OCI-LY7 (cell line): ENCODE data around the gene ANKRD9. TPM values are rescaled to one million over a fixed set of nuclear protein-coding genes. Genes with fewer than 3 reads are reported as not detected.
"Not testable (repeated sequence)": the region's sequence is repeated elsewhere in the genome, so short reads cannot be mapped to it uniquely, and the experiment has no call there.

Experiments used
- BruUV-seq: library from RNA; stranded (reverse); fragments of 400-500 nt; replicated peaks from 2 replicates; lab custom pipeline; 2021; lab: Mats Ljungman, UMichigan
- CTCF ChIA-PET: fragments of 300-600 bp; sonication (Branson Sonifier 250); formaldehyde crosslinking; loops from one replicate; lab custom pipeline; 2022; ENCODE audit warnings: antibody characterized with exemption; ENCODE audit not compliant: unreplicated experiment; lab: Charles Lee
- POLR2A ChIA-PET: fragments of 300-600 bp; sonication (Branson Sonifier 250); formaldehyde crosslinking; loops from one replicate; lab custom pipeline; 2022; ENCODE audit warnings: antibody characterized with exemption; lab: Charles Lee
- DNase-seq: peaks from one replicate; pipeline ENCODE4 v3.0.0-alpha.2; 2015; ENCODE audit warnings: low spot score
- H2AFZ ChIP-seq: fragments of 200-600 bp; sonication (generic), shearing (Covaris generic); 2 replicates; pipeline ENCODE4 v1.6.1; 2014; ENCODE audit warnings: mild to moderate bottlenecking, antibody characterized with exemption, low read length, moderate library complexity
- H3K27ac ChIP-seq: fragments of 200-600 bp; sonication (generic); 2 replicates; pipeline ENCODE4 v1.5.1; 2014; ENCODE audit warnings: mixed run types, low read depth, mild to moderate bottlenecking, moderate library complexity, low read length, inconsistent platforms; ENCODE audit not compliant: poor library complexity, severe bottlenecking
- H3K36me3 ChIP-seq: fragments of 200-600 bp; sonication (generic); 2 replicates; pipeline ENCODE4 v1.6.1; 2014; ENCODE audit warnings: mild to moderate bottlenecking, antibody characterized with exemption, low read length, moderate library complexity, mixed read lengths; ENCODE audit not compliant: insufficient read depth
- H3K4me1 ChIP-seq: fragments of 200-600 bp; sonication (generic); 2 replicates; pipeline ENCODE4 v1.5.1; 2014; ENCODE audit warnings: mild to moderate bottlenecking, low read length; ENCODE audit not compliant: insufficient read depth, poor library complexity, severe bottlenecking
- H3K4me2 ChIP-seq: fragments of 200-600 bp; sonication (generic); 2 replicates; pipeline ENCODE4 v1.6.1; 2014; ENCODE audit warnings: mild to moderate bottlenecking, low read length
- H3K4me3 ChIP-seq: fragments of 200-600 bp; sonication (generic); 2 replicates; pipeline ENCODE4 v1.5.1; 2014; ENCODE audit warnings: mild to moderate bottlenecking, low read depth, low read length; ENCODE audit not compliant: poor library complexity, severe bottlenecking
- H3K79me2 ChIP-seq: fragments of 200-600 bp; sonication (generic); 2 replicates; pipeline ENCODE4 v1.6.1; 2016; ENCODE audit warnings: low read depth, mild to moderate bottlenecking, low read length, moderate library complexity, mixed read lengths; ENCODE audit not compliant: insufficient read depth
- H3K9me2 ChIP-seq: fragments of 200-600 bp; sonication (generic); 2 replicates; pipeline ENCODE4 v1.6.1; 2016; ENCODE audit warnings: mild to moderate bottlenecking, low read length, mixed read lengths; ENCODE audit not compliant: insufficient read depth
- H3K9me3 ChIP-seq: fragments of 200-600 bp; sonication (generic); 2 replicates; pipeline ENCODE4 v1.6.1; 2014; ENCODE audit warnings: mild to moderate bottlenecking, mixed run types, low read length, mixed read lengths
- H4K20me1 ChIP-seq: fragments of 200-600 bp; sonication (generic); 2 replicates; pipeline ENCODE4 v1.6.1; 2014; ENCODE audit warnings: mild to moderate bottlenecking, antibody characterized with exemption, low read length, moderate library complexity, mixed read lengths; ENCODE audit not compliant: insufficient read depth
- EZH2phosphoT487 ChIP-seq: fragments of 200-600 bp; sonication (generic); IDR thresholded peaks from 2 replicates; pipeline ENCODE4 v1.6.1; 2018; ENCODE audit warnings: low read depth, borderline replicate concordance, mild to moderate bottlenecking, mixed run types, antibody characterized with exemption, low read length, moderate library complexity, mixed read lengths
- intact Hi-C: fragments of 100-400 bp; cut with micrococcal nuclease; formaldehyde crosslinking; loops from one replicate; pipeline ENCODE4 v1.10.0; 2022; ENCODE audit not compliant: unreplicated experiment
- total RNA-seq, 2 experiments: library from RNA; depleted of rRNA in 1 of 2; stranded (reverse); fragments of >200 nt in 1 of 2; shearing (Covaris generic) in 1 of 2; gene quantifications; 2 replicates each; pipeline ENCODE4 v1.2.3, GENCODE V29; 2014 to 2022
- TF ChIP-seq, protein P1 (sequence below): fragments of 200-600 bp; sonication (generic); conservative IDR thresholded peaks from 2 replicates; pipeline ENCODE4 v1.5.1; 2014; ENCODE audit warnings: mild to moderate bottlenecking, antibody characterized with exemption, low read length, moderate library complexity, mixed read lengths

The ANKRD9 gene
- total RNA-seq, 2 experiments from 2014 or later: 1.2 to 1.9 TPM

DNA sequence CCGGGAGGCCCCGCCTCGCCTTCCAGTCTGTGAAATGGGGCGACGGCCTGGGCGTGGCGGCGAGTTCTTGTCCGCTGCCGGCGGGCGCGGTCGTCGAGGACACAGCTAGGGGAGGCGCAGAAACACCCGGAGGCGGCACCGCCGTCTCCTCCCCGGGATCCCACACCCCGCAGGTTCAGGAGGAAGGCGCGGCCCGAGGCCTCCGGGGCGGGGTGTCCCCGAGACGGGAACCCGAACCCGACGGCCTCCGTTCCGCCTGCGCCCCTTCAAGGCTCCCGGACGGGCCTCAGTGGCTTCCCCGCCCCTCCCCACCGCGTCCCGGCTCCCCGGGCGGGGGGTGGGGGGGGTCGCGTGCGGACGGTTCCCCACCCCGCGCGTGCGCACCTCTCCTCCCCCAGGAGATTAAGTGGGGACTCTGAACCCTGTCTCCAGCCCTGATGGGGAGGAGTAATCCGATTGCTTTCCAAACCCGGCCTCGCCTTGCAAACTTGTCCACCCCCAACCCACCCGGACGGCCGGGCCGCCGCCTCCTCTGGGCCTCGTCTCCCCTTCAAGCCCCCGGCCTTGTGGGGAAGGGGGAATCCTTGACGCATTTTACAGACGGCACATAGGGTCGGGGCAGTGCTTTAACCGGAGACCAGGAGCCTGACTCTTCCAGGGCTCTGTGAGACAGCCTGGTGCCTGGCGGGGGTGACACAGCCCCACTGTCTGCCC, 35.3 kb upstream of the ANKRD9 start:
- ChIA-PET CTCF (no interaction called here), POLR2A (interaction anchor here (0.6 kb wide), 1 partner anchor 15 kb away, joined by 4 read pairs; no protein-coding TSS in a partner anchor)
- Histone ChIP-seq H3K4me2 (peak overlapping the region; percentile 20; the same call in 1 of the 2 replicates), H2AFZ (no peak overlapping the region), H3K4me3 (no peak overlapping the region), H3K27ac (no peak overlapping the region), H3K36me3 (no peaks in the 10 kb centered on the region), H3K4me1 (no peaks in the 10 kb centered on the region), H3K9me3 (no peaks in the 10 kb centered on the region), H3K9me2 (no peaks in the 10 kb centered on the region), H4K20me1 (no peaks in the 10 kb centered on the region), H3K79me2 (no peaks in the 10 kb centered on the region)
- BruUV-seq: no TSS peak
- TF ChIP-seq, protein P1, sequence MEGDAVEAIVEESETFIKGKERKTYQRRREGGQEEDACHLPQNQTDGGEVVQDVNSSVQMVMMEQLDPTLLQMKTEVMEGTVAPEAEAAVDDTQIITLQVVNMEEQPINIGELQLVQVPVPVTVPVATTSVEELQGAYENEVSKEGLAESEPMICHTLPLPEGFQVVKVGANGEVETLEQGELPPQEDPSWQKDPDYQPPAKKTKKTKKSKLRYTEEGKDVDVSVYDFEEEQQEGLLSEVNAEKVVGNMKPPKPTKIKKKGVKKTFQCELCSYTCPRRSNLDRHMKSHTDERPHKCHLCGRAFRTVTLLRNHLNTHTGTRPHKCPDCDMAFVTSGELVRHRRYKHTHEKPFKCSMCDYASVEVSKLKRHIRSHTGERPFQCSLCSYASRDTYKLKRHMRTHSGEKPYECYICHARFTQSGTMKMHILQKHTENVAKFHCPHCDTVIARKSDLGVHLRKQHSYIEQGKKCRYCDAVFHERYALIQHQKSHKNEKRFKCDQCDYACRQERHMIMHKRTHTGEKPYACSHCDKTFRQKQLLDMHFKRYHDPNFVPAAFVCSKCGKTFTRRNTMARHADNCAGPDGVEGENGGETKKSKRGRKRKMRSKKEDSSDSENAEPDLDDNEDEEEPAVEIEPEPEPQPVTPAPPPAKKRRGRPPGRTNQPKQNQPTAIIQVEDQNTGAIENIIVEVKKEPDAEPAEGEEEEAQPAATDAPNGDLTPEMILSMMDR: no peak
- peak; percentile 44; the same call in 1 of the 2 replicates for TF ChIP-seq EZH2phosphoT487
- intact Hi-C loops: no loop called here
- no peak for DNase-seq

DNA sequence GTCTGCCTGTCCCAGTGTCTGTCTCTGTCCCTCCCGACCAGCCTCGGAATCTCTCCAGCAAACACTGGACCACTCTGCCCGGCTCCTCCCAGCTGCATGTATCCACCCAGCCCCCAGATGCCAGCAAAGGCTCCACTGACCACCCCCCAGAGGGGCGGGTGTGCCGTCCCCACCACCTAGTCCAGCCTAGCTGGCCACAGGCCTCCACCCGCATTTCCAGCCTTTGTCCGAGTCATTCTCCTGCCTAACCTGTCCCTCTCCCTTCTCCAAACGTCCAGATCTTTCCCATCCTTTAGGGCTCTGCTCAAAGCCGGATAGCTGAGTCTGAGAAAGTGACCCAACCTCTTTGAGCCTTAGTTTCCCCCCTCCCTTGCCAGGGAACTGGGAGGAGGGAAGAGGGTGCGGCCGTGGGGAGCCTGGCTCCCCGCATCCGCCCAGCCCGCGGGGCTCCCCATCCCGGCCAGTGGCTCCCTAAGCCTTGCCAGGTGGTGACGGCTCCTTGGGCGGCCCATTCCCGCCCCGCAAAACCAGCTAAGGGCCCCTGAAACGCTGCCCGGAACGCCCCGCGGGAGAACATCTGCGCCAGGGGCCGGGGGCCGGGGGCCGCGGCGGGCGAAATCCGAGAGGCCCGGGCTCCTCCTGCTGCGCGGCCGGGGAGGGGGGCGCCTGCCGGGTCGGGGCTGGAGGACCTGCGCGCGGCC, 34.6 kb upstream of the ANKRD9 start:
- Histone ChIP-seq H3K79me2 (no peaks in the 10 kb centered on the region), H3K4me1 (no peaks in the 10 kb centered on the region), H3K9me3 (no peaks in the 10 kb centered on the region), H2AFZ (no peak overlapping the region), H3K9me2 (no peaks in the 10 kb centered on the region), H3K4me2 (peak overlapping the region; percentile 20; the same call in 1 of the 2 replicates), H4K20me1 (no peaks in the 10 kb centered on the region), H3K27ac (no peak overlapping the region), H3K4me3 (no peak overlapping the region), H3K36me3 (no peaks in the 10 kb centered on the region)
- BruUV-seq: no TSS peak
- intact Hi-C loops: no loop called here
- no peak for TF ChIP-seq EZH2phosphoT487
- ChIA-PET CTCF (no interaction called here), POLR2A (interaction anchor here (0.6 kb wide), 1 partner anchor 14 kb away, joined by 4 read pairs; no protein-coding TSS in a partner anchor)
- no peak for DNase-seq

DNA sequence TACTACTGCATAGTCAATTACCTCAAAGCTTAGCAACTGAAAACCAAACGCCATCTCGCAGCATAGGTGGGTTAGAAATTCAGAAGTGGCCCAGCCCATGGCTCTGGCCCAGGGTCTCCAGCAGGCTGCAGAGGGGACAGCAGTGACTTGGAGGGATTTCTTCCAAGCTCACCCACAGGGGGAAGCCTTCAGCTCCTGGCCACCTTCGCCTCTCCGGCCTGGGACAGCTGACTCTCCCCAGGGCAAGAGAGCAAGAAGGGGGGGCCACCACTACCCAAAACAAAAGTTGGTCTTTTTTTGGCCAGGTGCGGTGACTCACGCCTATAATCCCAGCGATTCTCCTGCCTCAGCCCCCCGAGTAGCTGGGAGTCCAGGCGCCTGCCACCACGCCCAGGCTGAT, 32.2 kb upstream of the ANKRD9 start:
- no TSS peak for BruUV-seq
- H3K27ac ChIP-seq: no peak overlapping the region
- POLR2A ChIA-PET: no interaction called here
- no peaks in the 10 kb centered on the region for H3K36me3 ChIP-seq
- no peak for DNase-seq
- CTCF ChIA-PET: no interaction called here
- intact Hi-C loops: no loop called here
- H3K9me3 ChIP-seq: no peaks in the 10 kb centered on the region
- TF ChIP-seq, protein P1: no peak
- TF ChIP-seq EZH2phosphoT487: no peak
- no peaks in the 10 kb centered on the region for H3K9me2 ChIP-seq
- H2AFZ ChIP-seq: no peak overlapping the region
- H3K79me2 ChIP-seq: no peaks in the 10 kb centered on the region
- no peak overlapping the region for H3K4me3 ChIP-seq
- no peak overlapping the region for H3K4me2 ChIP-seq
- no peaks in the 10 kb centered on the region for H4K20me1 ChIP-seq
- H3K4me1 ChIP-seq: peaks cover 7% of the 10 kb centered on the region

DNA sequence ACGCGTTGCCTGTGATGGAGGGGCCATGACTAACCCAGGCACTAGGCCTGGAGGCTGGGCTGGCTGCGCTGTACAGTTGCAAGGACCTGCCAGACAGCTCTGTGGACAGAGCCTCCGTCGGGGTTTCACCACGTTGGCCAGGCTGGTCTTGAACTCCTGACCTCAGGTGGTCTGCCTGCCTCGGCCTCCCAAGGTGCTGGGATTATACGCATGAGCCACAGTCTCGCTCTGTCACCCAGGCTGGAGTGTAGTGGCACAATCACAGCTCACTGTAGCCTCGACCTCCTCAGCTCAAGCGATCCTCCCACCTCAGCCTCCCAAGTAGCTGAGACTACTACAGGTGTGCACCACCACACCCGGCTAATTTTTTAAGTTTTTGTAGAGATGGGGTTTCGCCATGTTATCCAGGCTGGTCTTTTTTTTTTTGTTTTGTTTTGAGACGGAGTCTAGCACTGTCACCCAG, 31.5 kb upstream of the ANKRD9 start:
- H2AFZ ChIP-seq, BruUV-seq, H3K9me3 ChIP-seq, H3K79me2 ChIP-seq, H3K9me2 ChIP-seq, DNase-seq, H3K27ac ChIP-seq, intact Hi-C loops, H4K20me1 ChIP-seq, H3K4me3 ChIP-seq, H3K36me3 ChIP-seq, H3K4me2 ChIP-seq: not testable (repeated sequence)
- ChIA-PET CTCF (interaction anchor here (0.7 kb wide), 1 partner anchor 79 kb away, joined by 3 read pairs; no protein-coding TSS in a partner anchor), POLR2A (interaction anchor here (1.3 kb wide), 1 partner anchor 12 kb away, joined by 4 read pairs; no protein-coding TSS in a partner anchor)
- peaks cover 13% of the 10 kb centered on the region for H3K4me1 ChIP-seq
